ENCODE data around the gene DAB2IP.

DNA sequence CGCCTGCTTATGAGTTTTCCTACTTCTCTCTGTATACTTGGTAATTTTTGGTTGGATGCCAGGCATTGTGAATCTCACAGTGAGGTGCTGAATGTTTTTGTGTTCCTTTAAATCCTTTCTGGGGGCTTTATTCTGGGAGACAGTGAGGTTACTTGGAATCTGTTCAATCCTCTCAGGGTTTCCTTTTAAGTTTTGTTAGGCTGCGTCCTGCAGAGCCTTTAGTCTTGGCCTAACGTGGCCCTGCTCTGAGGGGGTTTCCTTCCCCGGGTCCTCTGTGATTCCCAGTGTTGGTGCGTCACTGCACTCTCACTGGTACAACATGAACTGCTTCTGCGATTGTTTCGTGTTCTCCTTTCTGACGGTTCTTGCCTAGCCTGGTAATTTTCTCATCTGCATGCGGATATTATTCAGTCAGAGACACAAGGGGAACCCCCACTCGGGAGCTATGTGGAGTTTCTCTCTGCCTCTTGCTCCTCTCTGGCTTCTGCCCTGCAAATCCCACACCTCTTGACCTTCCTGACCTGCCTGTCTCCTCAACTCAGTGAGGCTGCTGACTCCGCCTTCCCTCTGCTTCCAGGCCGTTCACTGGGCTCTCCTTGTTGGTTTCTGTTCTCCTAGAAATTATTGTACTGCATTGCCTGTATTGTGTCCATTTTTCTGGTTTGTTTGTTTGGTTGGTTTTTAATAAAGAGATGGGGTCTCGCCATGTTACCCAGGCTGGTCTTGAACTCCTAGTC lies 128.1 kb downstream of the DAB2IP start:
- TF ChIP-seq, protein P1, sequence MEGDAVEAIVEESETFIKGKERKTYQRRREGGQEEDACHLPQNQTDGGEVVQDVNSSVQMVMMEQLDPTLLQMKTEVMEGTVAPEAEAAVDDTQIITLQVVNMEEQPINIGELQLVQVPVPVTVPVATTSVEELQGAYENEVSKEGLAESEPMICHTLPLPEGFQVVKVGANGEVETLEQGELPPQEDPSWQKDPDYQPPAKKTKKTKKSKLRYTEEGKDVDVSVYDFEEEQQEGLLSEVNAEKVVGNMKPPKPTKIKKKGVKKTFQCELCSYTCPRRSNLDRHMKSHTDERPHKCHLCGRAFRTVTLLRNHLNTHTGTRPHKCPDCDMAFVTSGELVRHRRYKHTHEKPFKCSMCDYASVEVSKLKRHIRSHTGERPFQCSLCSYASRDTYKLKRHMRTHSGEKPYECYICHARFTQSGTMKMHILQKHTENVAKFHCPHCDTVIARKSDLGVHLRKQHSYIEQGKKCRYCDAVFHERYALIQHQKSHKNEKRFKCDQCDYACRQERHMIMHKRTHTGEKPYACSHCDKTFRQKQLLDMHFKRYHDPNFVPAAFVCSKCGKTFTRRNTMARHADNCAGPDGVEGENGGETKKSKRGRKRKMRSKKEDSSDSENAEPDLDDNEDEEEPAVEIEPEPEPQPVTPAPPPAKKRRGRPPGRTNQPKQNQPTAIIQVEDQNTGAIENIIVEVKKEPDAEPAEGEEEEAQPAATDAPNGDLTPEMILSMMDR (conservative IDR thresholded peaks at IDR 0.05 in 1 of 2, IDR thresholded peaks at IDR 0.05 in 1 of 2; ENCODE audit: low read depth in 1 of 2, low read length in 2 of 2), result no peak
- TF ChIP-seq EZH2 (IDR thresholded peaks at IDR 0.05; ENCODE audit: low read length, missing control alignments), result no peak
